H1 (cell line): Measurements from ENCODE around the gene PGAM1. TPM values are rescaled to one million over a fixed set of nuclear protein-coding genes. Genes with fewer than 3 reads are reported as not detected.

ENCODE experiments used
- CTCF ChIA-PET: fragments of 300-600 bp; sonication (Branson Sonifier 250); formaldehyde crosslinking; loops from one replicate; lab custom pipeline; 2021; ENCODE audit not compliant: partially characterized antibody; lab: Charles Lee
- POLR2A ChIA-PET: fragments of 300-600 bp; sonication (Branson Sonifier 250); formaldehyde crosslinking; loops from one replicate; lab custom pipeline; 2021; ENCODE audit warnings: inconsistent platforms; ENCODE audit not compliant: partially characterized antibody; lab: Charles Lee
- DNase-seq, 2 experiments: peaks; one replicate each; pipeline versions ENCODE4 v3.0.0 to v3.0.0-alpha.2; 2010 to 2022; ENCODE audit warnings: low spot score in 2 of 2, low read depth in 1 of 2, mixed read lengths in 1 of 2
- FAIRE-seq: peaks from 2 replicates; lab custom pipeline; 2011; peaks lifted over from hg19 to GRCh38; lab: Jason Lieb, UNC
- H2AFZ ChIP-seq: 2 replicates; pipeline ENCODE4 v1.8.1; 2012; ENCODE audit warnings: low read length, inconsistent platforms
- H2AK5ac ChIP-seq: 2 replicates; pipeline ENCODE4 v1.6.1; 2013; ENCODE audit warnings: low read depth, low read length
- H2BK120ac ChIP-seq: replicated peaks from 2 replicates; pipeline ENCODE3; 2013; ENCODE audit warnings: low read depth, low read length, inconsistent platforms
- H2BK12ac ChIP-seq: 2 replicates; pipeline ENCODE4 v1.6.1; 2013; ENCODE audit warnings: low read depth, low read length
- H2BK15ac ChIP-seq: 2 replicates; pipeline ENCODE4 v1.6.1; 2013; ENCODE audit warnings: low read length
- H2BK20ac ChIP-seq: 2 replicates; pipeline ENCODE4 v1.6.1; 2013; ENCODE audit warnings: low read length
- H2BK5ac ChIP-seq: 2 replicates; pipeline ENCODE4 v1.6.1; 2013; ENCODE audit warnings: low read depth, low read length
- H3K14ac ChIP-seq: 2 replicates; pipeline ENCODE4 v1.6.1; 2013; ENCODE audit warnings: inconsistent platforms; ENCODE audit not compliant: insufficient read length
- H3K18ac ChIP-seq: 2 replicates; pipeline ENCODE4 v1.6.1; 2013; ENCODE audit warnings: low read length; ENCODE audit errors: extremely low read depth
- H3K23ac ChIP-seq: 2 replicates; pipeline ENCODE4 v1.6.1; 2013; ENCODE audit warnings: inconsistent platforms; ENCODE audit not compliant: insufficient read length
- H3K23me2 ChIP-seq: 2 replicates; pipeline ENCODE4 v1.6.1; 2013; ENCODE audit warnings: low read depth, low read length
- H3K27ac ChIP-seq: 2 replicates; pipeline ENCODE4 v1.6.1; 2011; ENCODE audit warnings: low read depth, low read length, inconsistent platforms
- H3K27me3 ChIP-seq, 4 experiments: replicated peaks in 1 of 4; 1 replicate in 1 of 4; 2 replicates in 3 of 4; pipeline versions ENCODE4 v1.6.1 to v1.8.1; 2011 to 2013; ENCODE audit warnings: low read length in 3 of 4, mild to moderate bottlenecking in 3 of 4, inconsistent platforms in 2 of 4, mixed read lengths in 2 of 4, moderate library complexity in 1 of 4; ENCODE audit not compliant: control insufficient read depth in 3 of 4, insufficient read depth in 3 of 4; ENCODE audit errors: extremely low read depth in 1 of 4
- H3K36me3 ChIP-seq, 4 experiments: 2 replicates each; pipeline versions ENCODE4 v1.6.1 to v1.8.1; 2011 to 2013; ENCODE audit warnings: mild to moderate bottlenecking in 4 of 4, low read length in 3 of 4, moderate library complexity in 2 of 4, control low read depth in 1 of 4, inconsistent platforms in 1 of 4; ENCODE audit not compliant: insufficient read depth in 4 of 4, control insufficient read depth in 2 of 4
- H3K4ac ChIP-seq: replicated peaks from 2 replicates; pipeline ENCODE3; 2013; ENCODE audit warnings: low read length, low read depth, mixed read lengths, inconsistent platforms; ENCODE audit not compliant: insufficient read length
- H3K4me1 ChIP-seq, 4 experiments: replicated peaks in 1 of 4; 1 replicate in 1 of 4; 2 replicates in 3 of 4; pipeline versions ENCODE4 v1.6.1 to v1.8.1; 2011 to 2013; ENCODE audit warnings: low read length in 3 of 4, inconsistent platforms in 2 of 4, mixed read lengths in 1 of 4; ENCODE audit not compliant: insufficient read depth in 4 of 4, control insufficient read depth in 3 of 4
- H3K4me2 ChIP-seq, 2 experiments: 2 replicates each; pipeline versions ENCODE4 v1.6.1 to v1.8.1; 2011 to 2013; ENCODE audit warnings: low read depth in 2 of 2, low read length in 2 of 2, control low read depth in 1 of 2, inconsistent platforms in 1 of 2, mild to moderate bottlenecking in 1 of 2; ENCODE audit not compliant: insufficient read depth in 1 of 2
- H3K4me3 ChIP-seq, 4 experiments: fragments of 200-600, 300-600 bp in 1 of 4; sonication (generic), shearing (Covaris generic), sonication (Bioruptor Twin) in 1 of 4; 2 replicates each; pipeline versions ENCODE4 v1.5.1 to v1.8.1; 2011 to 2016; ENCODE audit warnings: low read length in 4 of 4, low read depth in 3 of 4, control low read depth in 2 of 4, inconsistent platforms in 2 of 4, mild to moderate bottlenecking in 2 of 4, mixed read lengths in 1 of 4, moderate library complexity in 1 of 4; ENCODE audit not compliant: insufficient read depth in 2 of 4; ENCODE audit errors: extremely low read depth in 1 of 4
- H3K56ac ChIP-seq: replicated peaks from 2 replicates; pipeline ENCODE3; 2013; ENCODE audit warnings: low read depth, mild to moderate bottlenecking, mixed read lengths, low read length, inconsistent platforms; ENCODE audit not compliant: insufficient read length
- H3K79me1 ChIP-seq: 2 replicates; pipeline ENCODE4 v1.6.1; 2013; ENCODE audit warnings: low read depth, low read length, control low read depth
- H3K79me2 ChIP-seq, 2 experiments: 2 replicates each; pipeline versions ENCODE4 v1.6.1 to v1.8.1; 2012 to 2013; ENCODE audit warnings: low read length in 2 of 2, mild to moderate bottlenecking in 2 of 2, inconsistent platforms in 1 of 2; ENCODE audit not compliant: insufficient read depth in 2 of 2, control insufficient read depth in 1 of 2
- H3K9ac ChIP-seq, 4 experiments: replicated peaks in 1 of 4; 1 replicate in 1 of 4; 2 replicates in 3 of 4; pipeline versions ENCODE4 v1.6.1 to v1.8.1; 2011 to 2013; ENCODE audit warnings: low read depth in 3 of 4, low read length in 3 of 4, control low read depth in 2 of 4, mild to moderate bottlenecking in 2 of 4, moderate library complexity in 2 of 4, inconsistent platforms in 1 of 4; ENCODE audit errors: extremely low read depth in 1 of 4
- H3K9me3 ChIP-seq, 2 experiments: 2 replicates each; pipeline versions ENCODE4 v1.6.1 to v1.8.1; 2012 to 2013; ENCODE audit warnings: mild to moderate bottlenecking in 2 of 2, moderate library complexity in 2 of 2, control low read depth in 1 of 2, inconsistent platforms in 1 of 2, low read depth in 1 of 2, low read length in 1 of 2, mixed read lengths in 1 of 2; ENCODE audit not compliant: insufficient read depth in 2 of 2
- H4K20me1 ChIP-seq, 2 experiments: replicated peaks in 1 of 2; 2 replicates each; pipeline versions ENCODE3 to v1.8.1; 2011 to 2013; ENCODE audit warnings: inconsistent platforms in 2 of 2, low read length in 2 of 2, mild to moderate bottlenecking in 1 of 2; ENCODE audit not compliant: insufficient read depth in 2 of 2, control insufficient read depth in 1 of 2
- H4K5ac ChIP-seq: 2 replicates; pipeline ENCODE4 v1.6.1; 2013; ENCODE audit warnings: low read length, low read depth, mixed read lengths, inconsistent platforms; ENCODE audit not compliant: insufficient read length
- H4K8ac ChIP-seq: 2 replicates; pipeline ENCODE4 v1.8.0; 2013; ENCODE audit warnings: mild to moderate bottlenecking, moderate library complexity, low read length, inconsistent platforms; ENCODE audit not compliant: insufficient read depth; ENCODE audit errors: extremely low read depth
- H4K91ac ChIP-seq: replicated peaks from 2 replicates; pipeline ENCODE3; 2013; ENCODE audit warnings: low read length, mixed read lengths, inconsistent platforms; ENCODE audit not compliant: insufficient read length
- CBX5 ChIP-seq: fragments of 300-800, 300-1000 bp; sonication (generic); IDR thresholded peaks from 2 replicates; pipeline ENCODE4 v1.7.1; 2016; ENCODE audit warnings: antibody characterized with exemption, low read length, low read depth
- EZH2 ChIP-seq: fragments of 200-600 bp; sonication (generic); IDR thresholded peaks from 2 replicates; pipeline ENCODE4 v1.7.1; 2012; ENCODE audit warnings: low read depth, mild to moderate bottlenecking, moderate library complexity, low read length, inconsistent platforms; ENCODE audit not compliant: severe bottlenecking
- POLR2AphosphoS5 ChIP-seq: IDR thresholded peaks from 2 replicates; pipeline ENCODE4 v1.6.1; 2011; ENCODE audit warnings: low read depth, low read length
- RAD21 ChIP-seq, 2 experiments: IDR thresholded peaks in 1 of 2; conservative IDR thresholded peaks in 1 of 2; 2 replicates each; pipeline ENCODE4 v1.6.1; 2011; ENCODE audit warnings: low read depth in 2 of 2, low read length in 2 of 2, improper control_type of control experiment in 1 of 2, inconsistent platforms in 1 of 2, mild to moderate bottlenecking in 1 of 2, moderate library complexity in 1 of 2
- SAP30 ChIP-seq: fragments of 300-600 bp; sonication (generic); IDR thresholded peaks from 2 replicates; pipeline ENCODE4 v1.7.1; 2012; ENCODE audit warnings: low read length, moderate library complexity, mild to moderate bottlenecking, inconsistent platforms; ENCODE audit not compliant: insufficient read depth, insufficient replicate concordance
- TBP ChIP-seq: IDR thresholded peaks from 2 replicates; pipeline ENCODE4 v1.6.1; 2011; ENCODE audit warnings: low read depth, low read length, improper control_type of control experiment
- polyA plus RNA-seq, 7 experiments: library from polyadenylated mRNA; depleted of rRNA in 3 of 7; stranded (reverse) in 5 of 7; unstranded in 2 of 7; fragments of >200 nt in 5 of 7; fragments of 200-250 nt in 2 of 7; gene quantifications; 1 replicate in 5 of 7; 2 replicates in 1 of 7; 4 replicates in 1 of 7; pipeline versions ENCODE4 v1.2.1 to v1.2.3, GENCODE V29; 2011 to 2013; ENCODE audit warnings: missing spikeins in 2 of 7, mixed read lengths in 2 of 7
- total RNA-seq: library from RNA; stranded (reverse); fragmentation: NEBNext Ultra II Directional; extraction: Animal tissue kit (Norgen Biotek cat#: 25700); gene quantifications from 2 replicates; pipeline ENCODE4 v1.2.1, GENCODE V29; 2021
- TF ChIP-seq, protein P1 (sequence below): IDR thresholded peaks from 2 replicates; pipeline ENCODE4 v1.6.1; 2012; ENCODE audit warnings: low read length, inconsistent platforms
- TF ChIP-seq, protein P2 (sequence below), 3 experiments: IDR thresholded peaks; 1 replicate in 2 of 3; 2 replicates in 1 of 3; pipeline versions ENCODE4 v1.5.1 to v1.6.1; 2011; ENCODE audit warnings: low read length in 3 of 3, mild to moderate bottlenecking in 3 of 3, inconsistent platforms in 2 of 3, low read depth in 1 of 3, moderate library complexity in 1 of 3; ENCODE audit not compliant: insufficient read depth in 1 of 3; ENCODE audit errors: control extremely low read depth in 1 of 3

The PGAM1 gene
- total and polyA plus RNA-seq, 2 of the 8 experiments (the other 6 are each of a cell fraction or from before 2014, with no cell fraction given), result 791 to 799 TPM

DNA sequence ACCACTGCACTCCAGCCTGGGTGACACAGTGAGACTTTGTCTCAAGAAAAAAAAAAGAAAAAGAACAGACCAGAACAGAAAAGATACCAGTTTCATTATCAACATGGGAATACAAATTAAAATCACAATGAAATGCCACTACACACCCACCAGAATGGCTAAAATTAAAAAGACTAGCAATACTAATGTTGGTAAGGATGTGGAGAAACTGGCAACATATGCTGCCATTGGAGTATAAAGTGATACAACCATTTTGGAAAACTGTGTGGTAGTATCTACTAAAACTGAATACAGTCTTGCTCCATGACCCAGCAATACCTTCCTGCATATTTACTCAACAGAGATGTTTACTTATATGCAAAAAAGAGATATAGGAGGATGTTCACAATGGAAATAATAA is 21.9 kb upstream of the PGAM1 start:
- Histone ChIP-seq H3K27ac (no peak overlapping the region), H2BK5ac (no peak overlapping the region), H3K18ac (no peak overlapping the region), H3K36me3 (peaks cover 0 to 10% (median 0%) of the 10 kb centered on the region in 4 experiments; a peak in 1 of 8 replicates), H2AK5ac (no peak overlapping the region), H3K56ac (no peak overlapping the region), H4K8ac (no peak overlapping the region), H4K91ac (no peak overlapping the region), H3K4me2 (no peak overlapping the region), H4K20me1 (peaks cover 0 to 7% of the 10 kb centered on the region in 2 experiments), H3K23me2 (peaks cover 7% of the 10 kb centered on the region), H2BK12ac (no peak overlapping the region), H3K79me2 (peaks cover 0 to 12% of the 10 kb centered on the region in 2 experiments; a peak in 2 of 4 replicates), H3K27me3 (no peaks in the 10 kb centered on the region), H3K9ac (no peak overlapping the region), H3K9me3 (no peaks in the 10 kb centered on the region), H3K4me3 (no peak overlapping the region), H4K5ac (no peak overlapping the region), H3K79me1 (peaks cover 4% of the 10 kb centered on the region; the same call in 1 of the 2 replicates), H2BK120ac (no peak overlapping the region), H3K23ac (no peak overlapping the region), H3K4me1 (peaks cover 0 to 7% (median 5%) of the 10 kb centered on the region in 4 experiments; a peak in 4 of 7 replicates), H2BK15ac (no peak overlapping the region), H3K4ac (no peak overlapping the region), H2AFZ (no peak overlapping the region), H2BK20ac (no peak overlapping the region), H3K14ac (no peak overlapping the region)
- no peak for DNase-seq
- no peak for FAIRE-seq
- ChIA-PET POLR2A (interaction anchor here (1.3 to 4.6 kb wide), 2 partner anchors 17 to 23 kb away, joined by 5 to 31 read pairs; partner anchors contain the start of gene PGAM1), CTCF (interaction anchor here (1.8 to 9.8 kb wide), 4 partner anchors 10 to 57 kb away, joined by 5 to 128 read pairs (median 7); partner anchors contain the start of gene PGAM1)
- TF ChIP-seq SAP30, result no peak
- TF ChIP-seq TBP, result no peak
- TF ChIP-seq EZH2, result no peak
- TF ChIP-seq, protein P1, sequence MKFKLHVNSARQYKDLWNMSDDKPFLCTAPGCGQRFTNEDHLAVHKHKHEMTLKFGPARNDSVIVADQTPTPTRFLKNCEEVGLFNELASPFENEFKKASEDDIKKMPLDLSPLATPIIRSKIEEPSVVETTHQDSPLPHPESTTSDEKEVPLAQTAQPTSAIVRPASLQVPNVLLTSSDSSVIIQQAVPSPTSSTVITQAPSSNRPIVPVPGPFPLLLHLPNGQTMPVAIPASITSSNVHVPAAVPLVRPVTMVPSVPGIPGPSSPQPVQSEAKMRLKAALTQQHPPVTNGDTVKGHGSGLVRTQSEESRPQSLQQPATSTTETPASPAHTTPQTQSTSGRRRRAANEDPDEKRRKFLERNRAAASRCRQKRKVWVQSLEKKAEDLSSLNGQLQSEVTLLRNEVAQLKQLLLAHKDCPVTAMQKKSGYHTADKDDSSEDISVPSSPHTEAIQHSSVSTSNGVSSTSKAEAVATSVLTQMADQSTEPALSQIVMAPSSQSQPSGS, result no peak
- no peak for TF ChIP-seq RAD21 (IDR thresholded peaks at IDR 0.05 in 1 of 2, conservative IDR thresholded peaks at IDR 0.05 in 1 of 2; ENCODE audit: low read depth in 2 of 2, low read length in 2 of 2)
- TF ChIP-seq, protein P2, sequence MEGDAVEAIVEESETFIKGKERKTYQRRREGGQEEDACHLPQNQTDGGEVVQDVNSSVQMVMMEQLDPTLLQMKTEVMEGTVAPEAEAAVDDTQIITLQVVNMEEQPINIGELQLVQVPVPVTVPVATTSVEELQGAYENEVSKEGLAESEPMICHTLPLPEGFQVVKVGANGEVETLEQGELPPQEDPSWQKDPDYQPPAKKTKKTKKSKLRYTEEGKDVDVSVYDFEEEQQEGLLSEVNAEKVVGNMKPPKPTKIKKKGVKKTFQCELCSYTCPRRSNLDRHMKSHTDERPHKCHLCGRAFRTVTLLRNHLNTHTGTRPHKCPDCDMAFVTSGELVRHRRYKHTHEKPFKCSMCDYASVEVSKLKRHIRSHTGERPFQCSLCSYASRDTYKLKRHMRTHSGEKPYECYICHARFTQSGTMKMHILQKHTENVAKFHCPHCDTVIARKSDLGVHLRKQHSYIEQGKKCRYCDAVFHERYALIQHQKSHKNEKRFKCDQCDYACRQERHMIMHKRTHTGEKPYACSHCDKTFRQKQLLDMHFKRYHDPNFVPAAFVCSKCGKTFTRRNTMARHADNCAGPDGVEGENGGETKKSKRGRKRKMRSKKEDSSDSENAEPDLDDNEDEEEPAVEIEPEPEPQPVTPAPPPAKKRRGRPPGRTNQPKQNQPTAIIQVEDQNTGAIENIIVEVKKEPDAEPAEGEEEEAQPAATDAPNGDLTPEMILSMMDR (IDR thresholded peaks at IDR 0.05; ENCODE audit: control extremely low read depth in 1 of 3, insufficient read depth in 1 of 3, low read depth in 1 of 3, low read length in 3 of 3), result no peak
- TF ChIP-seq CBX5, result no peak
- TF ChIP-seq POLR2AphosphoS5, result no peak
